GM18868 (cell line): ENCODE results near the gene ZNF678.

Experiments
- ATAC-seq: cut with Tn5 transposase; IDR thresholded peaks from one replicate; pipeline ENCODE4 v1.9.1; 2021; ENCODE audit warnings: mild to moderate bottlenecking, moderate library complexity; ENCODE audit not compliant: unreplicated experiment

ZNF678 gene

DNA sequence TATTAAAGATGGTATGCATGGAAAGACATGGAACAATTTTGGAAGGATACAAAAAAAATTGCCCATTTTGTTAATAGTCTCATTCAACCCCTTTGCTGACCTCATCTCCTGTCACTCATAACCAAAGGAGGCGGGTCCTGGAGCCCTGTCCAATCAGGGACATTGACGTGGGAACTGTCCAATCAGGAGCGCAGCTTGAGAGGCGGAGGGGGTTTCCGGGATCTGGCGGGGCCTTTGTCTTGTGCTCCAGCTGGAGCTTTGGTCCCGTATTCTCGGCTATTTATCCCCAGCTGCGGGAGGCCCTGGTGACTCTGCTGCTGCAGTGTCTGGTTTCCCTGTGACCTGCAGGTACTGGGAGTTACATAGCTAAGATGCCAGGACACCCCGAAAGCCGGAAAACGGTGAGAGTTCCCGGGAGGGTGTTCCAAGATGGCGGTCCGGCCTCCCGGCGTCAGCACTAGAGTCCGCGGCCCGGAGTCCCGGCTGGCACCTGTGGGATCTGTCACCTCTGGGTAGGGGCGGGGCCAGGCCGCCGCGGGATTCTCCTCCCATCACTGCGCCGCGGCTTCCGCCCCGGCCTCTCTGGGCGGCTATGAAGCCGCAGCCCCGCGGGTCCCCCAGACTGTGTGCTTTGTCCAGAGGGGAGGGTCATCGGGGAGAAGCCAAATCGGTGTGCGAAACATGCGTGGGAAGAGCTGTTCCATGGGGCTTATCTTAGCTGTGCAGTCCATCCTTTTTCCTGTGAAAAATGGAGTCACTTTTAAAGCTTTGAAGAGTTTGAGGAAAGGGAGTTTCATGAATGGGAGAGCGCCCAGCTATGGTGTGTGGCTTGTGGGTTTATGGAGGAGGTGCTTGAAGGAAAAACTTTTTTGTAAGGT is at the start of gene ZNF678:
ZNF678 (plus strand) TSS at position 233 of the 878 bp plus-strand sequence. CDS start 87,436 bp downstream, outside the sequence.
- peak; percentile 96 for ATAC-seq

DNA sequence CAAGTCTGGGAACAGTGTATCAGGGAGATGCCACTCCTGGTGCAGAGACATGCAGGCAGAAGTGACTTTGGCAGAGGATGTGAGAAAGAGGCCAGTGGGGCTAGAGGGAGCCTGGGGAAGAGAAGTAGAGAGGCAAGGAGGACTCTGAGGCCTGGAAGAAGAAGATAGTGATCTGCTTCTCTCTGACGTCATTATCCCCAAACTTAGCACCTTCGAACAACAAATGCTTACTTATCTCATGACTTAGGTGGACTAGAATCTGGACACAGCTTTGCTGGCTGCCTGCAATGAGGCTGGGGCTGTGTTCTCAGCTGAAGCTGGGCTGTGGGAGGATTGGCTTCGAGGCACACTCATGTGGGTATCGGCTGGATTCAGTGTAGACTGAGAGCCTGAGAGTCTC is 44.5 kb upstream of the ZNF678 start:
- no peak for ATAC-seq

GRCh38 chr1:227521782-227522181 is 41.6 kb upstream of the ZNF678 start:
- ATAC-seq = no peak

DNA sequence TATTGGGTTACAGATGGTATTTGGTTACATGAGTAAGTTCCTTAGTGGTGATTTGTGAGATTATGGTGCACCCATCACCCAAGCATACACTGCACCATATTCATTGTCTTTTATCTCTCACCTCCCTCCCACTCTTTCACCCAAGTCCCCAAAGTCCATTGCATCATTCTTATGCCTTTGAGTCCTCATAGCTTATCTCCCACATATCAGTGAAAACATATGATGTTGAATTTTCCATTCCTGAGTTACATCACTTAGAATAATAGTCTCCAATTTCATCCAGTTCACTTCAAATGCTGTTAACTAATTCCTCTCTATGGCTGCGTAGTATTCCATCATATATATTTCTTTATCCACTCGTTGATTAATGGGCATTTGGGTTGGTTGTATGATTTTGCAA is 36.8 kb upstream of the ZNF678 start:
- no peak for ATAC-seq

DNA sequence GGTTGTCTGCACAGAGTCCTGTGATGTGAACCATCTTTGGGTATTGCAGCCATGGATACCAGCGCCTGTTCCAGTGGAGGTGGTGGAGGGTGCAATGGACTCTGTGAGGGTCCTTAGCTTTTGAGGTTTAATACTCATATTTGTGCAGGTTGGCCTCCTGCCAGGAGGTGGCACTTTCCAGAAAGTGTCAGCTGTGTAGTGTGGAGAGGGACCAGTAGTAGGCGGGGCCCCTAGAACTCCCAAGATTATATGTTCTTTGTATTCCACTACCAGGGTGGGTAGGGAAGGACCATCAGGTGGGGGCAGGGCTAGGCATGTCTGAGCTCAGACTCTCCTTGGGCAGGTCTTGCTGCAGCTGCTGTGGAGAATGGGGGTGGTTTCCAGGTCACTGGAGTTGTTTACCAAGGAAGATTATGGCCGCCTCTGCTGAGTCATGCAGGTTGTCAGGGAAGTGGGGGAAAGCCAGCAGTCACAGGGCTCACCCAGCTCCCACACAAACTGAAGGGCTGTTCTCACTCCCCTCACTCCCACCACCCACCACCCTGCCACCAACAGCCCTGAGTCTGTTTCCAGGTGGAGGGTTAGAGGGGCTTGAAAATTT is 31.2 kb upstream of the ZNF678 start:
- ATAC-seq = no peak

DNA sequence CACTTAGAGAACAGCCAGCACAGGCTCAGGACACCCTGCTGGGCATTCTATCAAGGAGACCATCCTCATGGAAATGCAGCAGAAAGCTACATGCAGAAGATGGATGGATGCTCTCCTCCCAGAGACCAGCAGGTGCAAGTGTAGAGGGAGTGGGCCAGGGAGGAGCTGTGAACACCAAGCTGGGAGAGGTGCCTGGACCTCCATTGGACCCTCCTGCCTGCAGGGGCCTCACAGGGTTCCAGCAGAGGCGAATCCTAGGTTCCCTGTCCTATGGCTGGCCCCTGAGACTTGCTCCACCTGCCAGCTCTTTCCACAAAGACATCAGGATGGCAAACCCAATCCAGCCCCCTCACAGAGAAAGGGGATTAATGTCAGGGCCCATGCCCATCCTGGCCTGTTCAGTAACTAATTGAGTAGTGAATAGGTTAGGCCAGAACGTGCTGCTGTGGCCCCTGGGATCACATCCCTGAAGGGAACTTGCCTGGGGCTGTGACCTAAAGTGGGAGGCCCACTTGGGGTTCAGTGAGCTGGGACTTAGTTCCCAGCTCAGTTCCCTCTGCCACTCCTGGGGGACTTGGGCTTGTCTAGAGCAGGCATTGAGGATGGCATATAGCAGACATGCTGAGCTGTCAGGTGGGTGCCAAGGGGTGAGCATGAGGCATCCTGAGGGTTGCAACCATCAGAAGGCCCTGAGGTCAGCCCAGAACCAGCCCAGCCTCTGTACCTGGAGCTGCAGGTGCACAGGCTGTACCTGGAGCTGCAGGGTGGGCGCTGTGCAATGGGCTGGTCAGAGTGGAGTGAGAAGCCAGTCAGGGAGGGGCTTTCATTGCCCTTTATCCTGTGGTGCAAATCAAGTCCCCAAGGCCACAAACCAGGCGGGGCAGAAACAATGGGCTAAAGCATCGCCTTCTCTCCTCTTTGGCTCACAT is 22.9 kb upstream of the ZNF678 start:
- no peak for ATAC-seq

DNA sequence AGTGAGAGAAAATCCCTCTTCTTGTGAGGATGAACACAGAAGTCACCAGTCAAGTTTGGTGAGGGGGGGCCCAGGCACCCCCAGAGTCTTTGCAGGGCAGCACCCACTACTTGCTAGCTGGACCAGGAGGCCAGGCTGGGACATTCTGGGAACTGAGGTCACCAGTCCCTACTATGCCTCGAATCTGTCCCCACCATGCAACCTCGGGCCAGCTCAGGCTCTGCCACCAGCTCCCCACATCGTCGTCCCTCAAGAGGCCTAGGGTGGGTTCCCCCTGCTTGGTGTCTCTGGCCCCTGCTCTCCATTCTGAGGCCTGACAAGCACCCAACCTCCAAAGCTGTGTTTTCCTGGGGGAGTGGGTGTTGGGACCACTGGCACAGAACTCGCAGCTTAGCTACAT is 22.2 kb upstream of the ZNF678 start:
- ATAC-seq = no peak

- ATAC-seq = no peak
Measured at GRCh38 chr1:227541796-227542152, 21.6 kb upstream of the ZNF678 start.

DNA sequence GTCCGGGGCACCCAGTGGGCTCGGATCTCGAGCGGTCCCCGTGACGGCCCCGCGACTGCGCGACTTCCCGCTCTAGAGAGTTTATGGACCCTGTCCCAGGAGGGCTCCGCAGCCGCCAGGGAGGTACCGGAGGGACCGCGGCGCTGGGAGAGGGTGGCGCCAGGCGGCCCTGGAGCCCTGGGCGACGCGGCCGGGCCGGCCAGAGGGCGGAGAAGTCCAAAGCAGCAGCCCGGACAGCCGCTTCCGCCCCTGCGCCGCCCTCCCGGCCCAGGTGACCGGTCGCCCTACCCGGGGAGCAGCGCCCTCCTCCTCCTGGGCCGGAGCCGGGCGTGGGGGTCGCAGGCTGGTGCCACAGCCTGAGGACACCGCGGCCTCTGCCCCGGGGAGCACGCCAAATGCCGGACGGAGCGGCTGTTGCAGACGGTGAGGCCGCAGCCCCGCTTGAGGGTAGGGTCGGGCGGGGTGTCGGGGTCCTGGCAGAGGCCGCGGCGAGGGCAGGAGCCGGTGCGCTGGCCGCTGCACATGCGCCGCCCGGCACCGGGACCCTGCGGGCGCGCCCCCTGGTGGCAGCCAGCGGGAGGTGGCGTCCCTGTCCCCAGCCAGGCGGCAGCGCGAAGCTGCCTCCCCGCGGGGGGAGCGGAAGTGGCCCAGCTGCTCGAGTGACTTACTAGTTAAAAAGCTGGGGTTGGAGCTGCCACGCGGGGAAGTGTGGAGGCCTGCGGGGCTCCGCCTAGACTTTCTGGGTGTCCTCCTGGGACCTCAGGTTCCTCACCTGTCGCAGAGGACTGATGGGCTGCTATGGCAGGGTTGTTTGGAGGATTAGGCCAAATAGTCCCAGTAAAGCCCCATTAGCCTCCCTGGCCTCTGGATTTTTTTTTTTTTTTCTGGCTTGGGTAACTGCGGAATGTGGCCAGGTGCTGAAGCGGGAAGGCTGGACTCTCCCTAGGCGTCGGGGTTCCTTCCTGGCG is 20.9 kb upstream of the ZNF678 start:
- peak; percentile 97 for ATAC-seq

DNA sequence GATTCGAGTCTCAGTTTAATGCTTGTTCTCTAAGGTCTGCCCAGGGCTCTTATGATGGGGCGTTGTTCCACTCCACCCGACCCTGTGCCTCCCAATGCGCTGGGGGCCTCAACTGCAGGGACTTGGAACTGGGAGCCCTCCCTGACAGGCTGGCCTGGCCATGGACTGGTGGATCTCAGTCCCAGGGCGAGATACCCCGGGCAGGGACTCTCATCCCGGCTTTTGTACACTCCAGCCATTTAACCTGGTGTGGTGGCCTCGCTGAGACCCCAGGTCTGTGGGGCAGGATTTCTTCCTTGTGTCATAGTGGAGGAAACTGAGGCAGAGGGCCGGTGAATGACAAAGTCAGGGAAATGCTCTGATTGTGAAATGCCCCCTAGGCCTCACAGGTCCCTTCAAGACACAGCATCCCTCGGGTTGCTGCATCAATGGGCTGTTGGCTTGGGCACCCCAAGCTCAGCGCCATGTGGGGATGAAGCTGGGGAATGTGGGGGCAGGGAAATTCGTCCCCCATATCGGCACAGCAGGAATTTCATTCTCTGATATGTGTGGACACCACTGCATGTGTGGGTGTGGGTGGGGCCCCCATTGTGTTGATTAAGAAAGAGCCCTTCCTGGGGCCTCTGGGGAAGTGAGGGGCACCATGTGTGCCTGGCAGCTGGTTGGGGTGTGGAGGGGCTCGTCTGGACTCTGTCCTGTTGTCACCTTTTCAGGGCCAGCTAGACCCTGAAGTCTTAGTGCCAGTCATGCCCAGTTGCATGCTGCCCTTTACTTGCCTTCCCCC is 19.9 kb upstream of the ZNF678 start:
- no peak for ATAC-seq

- ATAC-seq = no peak
Measured at GRCh38 chr1:227544067-227545050, 19.0 kb upstream of the ZNF678 start.

DNA sequence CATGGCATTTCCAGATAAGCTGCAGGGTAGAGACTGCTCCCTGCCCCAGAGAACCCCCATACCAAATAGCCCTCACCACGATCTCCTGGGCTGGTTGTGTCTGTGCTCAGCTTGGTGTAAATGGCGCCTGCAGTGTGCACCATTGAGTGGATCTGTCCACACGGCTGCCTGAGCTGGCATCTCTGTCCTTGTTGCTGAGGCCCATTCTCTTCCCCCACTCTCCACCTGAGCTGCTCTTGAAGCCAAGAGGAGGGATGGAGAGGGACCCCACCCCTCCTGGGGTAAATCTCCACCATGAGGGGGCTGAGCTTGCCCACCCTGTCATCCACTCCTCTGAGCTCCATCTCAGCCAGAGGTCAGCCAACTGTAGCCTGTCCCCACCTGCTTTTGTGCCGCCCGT is 18.0 kb upstream of the ZNF678 start:
- ATAC-seq = no peak

GRCh38 chr1:227546059-227546458 is 17.3 kb upstream of the ZNF678 start:
- ATAC-seq = no peak

GRCh38 chr1:227546598-227547309 is 16.6 kb upstream of the ZNF678 start:
- no peak for ATAC-seq

GRCh38 chr1:227547310-227548118 is 15.8 kb upstream of the ZNF678 start:
- no peak for ATAC-seq

DNA sequence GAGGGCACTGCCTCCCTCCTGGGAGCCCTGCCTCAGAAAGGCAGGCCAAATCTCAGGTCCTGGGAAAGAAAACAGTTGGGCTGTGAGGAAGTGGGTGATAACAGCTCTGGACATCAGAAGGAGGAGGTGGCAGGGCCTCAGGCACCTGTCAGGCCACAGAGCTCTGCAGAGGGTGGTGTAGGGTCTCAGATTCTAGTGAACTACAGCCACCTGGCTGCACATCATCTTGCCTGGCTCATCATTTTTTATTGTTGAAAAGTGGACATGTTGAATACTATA is 15.3 kb upstream of the ZNF678 start:
- no peak for ATAC-seq

DNA sequence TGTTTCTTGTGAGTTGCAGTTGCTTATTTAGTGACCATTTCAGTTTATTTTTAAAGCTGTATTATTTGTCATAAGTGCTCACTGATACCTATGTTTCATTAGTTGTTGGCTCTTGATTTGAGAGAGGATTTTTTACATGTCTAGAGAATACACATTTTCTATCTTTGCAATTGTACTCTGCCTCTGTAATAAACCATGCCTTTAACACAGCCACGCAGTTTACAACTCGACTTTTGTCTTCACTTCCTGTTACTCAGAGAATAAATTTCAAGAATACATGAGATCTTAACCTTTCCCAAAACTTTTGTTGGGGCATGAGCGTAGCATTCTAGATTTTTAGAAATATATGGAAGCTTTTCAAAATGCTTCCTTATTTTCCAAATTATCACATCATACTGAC is 14.9 kb upstream of the ZNF678 start:
- ATAC-seq = no peak
